ENCODE data around the gene CCDC88C.

Gene CCDC88C

DNA sequence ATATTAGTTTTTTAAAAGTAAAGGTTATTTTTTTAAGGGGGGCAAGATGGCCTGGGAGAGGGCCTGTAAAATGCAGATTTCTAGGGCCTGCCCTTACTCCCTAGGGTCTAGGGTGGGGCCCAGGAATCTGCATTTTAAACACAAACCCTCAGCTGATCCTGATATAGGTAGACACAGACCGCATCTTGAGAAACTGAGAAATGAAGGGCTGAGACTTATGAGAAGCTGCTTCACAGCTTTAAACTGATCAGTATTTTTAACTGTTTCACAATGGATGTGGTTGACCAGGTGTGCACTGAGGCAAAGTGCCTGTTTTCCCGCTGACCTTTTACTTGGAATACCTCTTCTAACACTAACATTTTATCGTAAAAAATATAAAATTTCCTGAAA is 84.0 kb downstream of the CCDC88C start:
- no peak for TF ChIP-seq EZH2 (IDR thresholded peaks at IDR 0.05; ENCODE audit: borderline replicate concordance, low read length)
- TF ChIP-seq CTCF (IDR thresholded peaks at IDR 0.05; ENCODE audit: low read length) = no peak
- H3K27me3 ChIP-seq (ENCODE audit: insufficient read depth, low read length) = no peaks in the 10 kb centered on the region
- H3K4me3 ChIP-seq (ENCODE audit: low read depth, low read length, poor library complexity, severe bottlenecking) = no peak overlapping the region
- no peaks in the 10 kb centered on the region for H3K4me1 ChIP-seq (ENCODE audit: insufficient read depth, low read length, severe bottlenecking)
- no peaks in the 10 kb centered on the region for H3K9me3 ChIP-seq (ENCODE audit: low read length)
- H3K9ac ChIP-seq (ENCODE audit: low read length) = no peak overlapping the region
- peaks cover 99% of the 10 kb centered on the region for H3K36me3 ChIP-seq (ENCODE audit: insufficient read depth, low read length)
- H3K9me2 ChIP-seq (ENCODE audit: low read depth, low read length) = no peaks in the 10 kb centered on the region
- no peak overlapping the region for H3K4me2 ChIP-seq (ENCODE audit: low read length)
- no peaks in the 10 kb centered on the region for H3F3A ChIP-seq (ENCODE audit: insufficient read depth, low read length)
- no peaks in the 10 kb centered on the region for H4K20me1 ChIP-seq (ENCODE audit: insufficient read depth, low read length)
- H2AFZ ChIP-seq (ENCODE audit: low read length) = no peak overlapping the region
- H3K27ac ChIP-seq (ENCODE audit: low read depth, low read length, poor library complexity, severe bottlenecking) = no peak overlapping the region
- no peaks in the 10 kb centered on the region for H3K79me2 ChIP-seq (ENCODE audit: insufficient read depth, low read length)

DNA sequence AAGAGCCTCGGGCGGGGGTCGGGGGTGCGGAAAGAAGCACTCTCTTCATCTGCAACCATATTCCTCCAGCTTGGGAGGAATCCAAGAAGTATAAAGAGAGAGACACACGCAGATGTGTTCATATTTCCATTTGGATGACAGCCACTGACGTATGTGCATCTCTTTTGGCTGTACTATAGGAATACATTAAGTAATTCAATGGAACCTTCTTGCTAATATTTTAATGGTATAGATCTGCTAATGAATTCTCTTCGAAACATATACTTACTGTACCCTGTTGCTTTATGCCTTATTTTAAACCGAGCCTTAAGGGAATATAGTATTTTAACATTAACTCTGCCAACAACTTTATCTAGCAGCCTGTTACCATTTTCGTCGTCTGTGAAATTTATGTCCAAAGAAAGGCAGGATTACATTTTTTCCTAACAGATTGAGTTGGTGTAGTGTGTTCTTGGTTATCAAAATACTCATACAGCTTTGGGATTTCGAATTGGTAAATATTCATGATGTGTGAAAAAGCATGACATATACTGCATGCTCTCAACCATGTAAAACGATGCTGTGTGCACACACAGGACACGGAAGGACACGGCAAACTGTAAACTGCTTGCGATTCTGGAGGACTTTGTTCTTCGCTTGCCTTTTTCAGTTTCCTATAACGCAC is 84.5 kb downstream of the CCDC88C start:
- Histone ChIP-seq H3K4me1 (ENCODE audit: insufficient read depth, low read length, severe bottlenecking) (no peaks in the 10 kb centered on the region), H3K4me3 (ENCODE audit: low read depth, low read length, poor library complexity, severe bottlenecking) (no peak overlapping the region), H3K79me2 (ENCODE audit: insufficient read depth, low read length) (no peaks in the 10 kb centered on the region), H3K36me3 (ENCODE audit: insufficient read depth, low read length) (peaks cover 99% of the 10 kb centered on the region), H3F3A (ENCODE audit: insufficient read depth, low read length) (no peaks in the 10 kb centered on the region), H2AFZ (ENCODE audit: low read length) (no peak overlapping the region), H3K27me3 (ENCODE audit: insufficient read depth, low read length) (no peaks in the 10 kb centered on the region), H4K20me1 (ENCODE audit: insufficient read depth, low read length) (no peaks in the 10 kb centered on the region), H3K9me2 (ENCODE audit: low read depth, low read length) (no peaks in the 10 kb centered on the region), H3K9ac (ENCODE audit: low read length) (no peak overlapping the region), H3K4me2 (ENCODE audit: low read length) (no peak overlapping the region), H3K9me3 (ENCODE audit: low read length) (no peaks in the 10 kb centered on the region), H3K27ac (ENCODE audit: low read depth, low read length, poor library complexity, severe bottlenecking) (no peak overlapping the region)
- TF ChIP-seq EZH2 (IDR thresholded peaks at IDR 0.05; ENCODE audit: borderline replicate concordance, low read length) (no peak), CTCF (IDR thresholded peaks at IDR 0.05; ENCODE audit: low read length) (no peak)

GRCh38 chr14:91332171-91332985 is 85.2 kb downstream of the CCDC88C start:
- H3K4me3 ChIP-seq (ENCODE audit: low read depth, low read length, poor library complexity, severe bottlenecking) = no peak overlapping the region
- no peak overlapping the region for H3K27ac ChIP-seq (ENCODE audit: low read depth, low read length, poor library complexity, severe bottlenecking)
- no peak for TF ChIP-seq EZH2 (IDR thresholded peaks at IDR 0.05; ENCODE audit: borderline replicate concordance, low read length)
- TF ChIP-seq CTCF (IDR thresholded peaks at IDR 0.05; ENCODE audit: low read length) = no peak

More at GRCh38 chr14:91332171-91332985, 85.2 kb downstream of the CCDC88C start:
- no peak overlapping the region for H3K9ac ChIP-seq (ENCODE audit: low read length)
- H4K20me1 ChIP-seq (ENCODE audit: insufficient read depth, low read length) = no peaks in the 10 kb centered on the region
- no peaks in the 10 kb centered on the region for H3K4me1 ChIP-seq (ENCODE audit: insufficient read depth, low read length, severe bottlenecking)
- H3K36me3 ChIP-seq (ENCODE audit: insufficient read depth, low read length) = peaks cover 98% of the 10 kb centered on the region
- H3K4me2 ChIP-seq (ENCODE audit: low read length) = no peak overlapping the region
- no peaks in the 10 kb centered on the region for H3K79me2 ChIP-seq (ENCODE audit: insufficient read depth, low read length)
- H3K27me3 ChIP-seq (ENCODE audit: insufficient read depth, low read length) = no peaks in the 10 kb centered on the region
- H3F3A ChIP-seq (ENCODE audit: insufficient read depth, low read length) = no peaks in the 10 kb centered on the region
- no peaks in the 10 kb centered on the region for H3K9me3 ChIP-seq (ENCODE audit: low read length)
- H3K9me2 ChIP-seq (ENCODE audit: low read depth, low read length) = no peaks in the 10 kb centered on the region
- no peak overlapping the region for H2AFZ ChIP-seq (ENCODE audit: low read length)
